ENCODE results near the gene TFR2. TPM values are rescaled to one million over a fixed set of nuclear protein-coding genes. Genes with fewer than 3 reads are reported as not detected.

The TFR2 gene
- total RNA-seq, 1 experiment from 2014 or later = 9.1 TPM

DNA sequence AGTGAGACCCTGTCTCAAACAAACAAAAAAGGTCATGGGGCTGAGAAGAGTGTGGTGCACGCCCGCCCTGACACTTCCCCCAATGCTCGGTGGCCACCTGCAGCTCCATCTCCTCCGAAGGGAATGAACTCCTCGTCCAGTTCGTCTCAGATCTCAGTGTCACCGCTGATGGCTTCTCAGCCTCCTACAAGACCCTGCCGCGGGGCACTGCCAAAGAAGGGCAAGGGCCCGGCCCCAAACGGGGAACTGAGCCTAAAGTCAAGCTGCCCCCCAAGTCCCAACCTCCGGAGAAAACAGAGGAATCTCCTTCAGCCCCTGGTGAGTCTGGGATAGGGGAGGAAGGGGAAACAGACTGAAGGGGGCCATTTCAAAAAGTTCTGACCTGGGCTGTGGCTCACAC lies 35.0 kb downstream of the TFR2 start:
- ChIA-PET CTCF (interaction anchor here (0.6 kb wide), 1 partner anchor 221 kb away, joined by 7 read pairs; the partner anchor contains the start of gene EPHB4), POLR2A (no interaction called here)
- Histone ChIP-seq H3K4me1 (ENCODE audit: control insufficient read depth, insufficient read depth, low read length) (peaks cover 8% of the 10 kb centered on the region; the same call in 1 of the 2 replicates), H3K9me3 (ENCODE audit: control insufficient read depth, insufficient read depth, low read depth, low read length) (no peaks in the 10 kb centered on the region), H3K27ac (ENCODE audit: low read length) (no peak overlapping the region), H3K27me3 (ENCODE audit: control insufficient read depth, insufficient read depth, low read length) (no peaks in the 10 kb centered on the region), H3K4me3 (ENCODE audit: low read depth in 2 of 2, low read length in 2 of 2) (peak overlapping the region in 1 of 2 experiments; percentile 79; a peak in 1 of 4 replicates), H3K36me3 (ENCODE audit: control insufficient read depth, insufficient read depth, low read length) (no peaks in the 10 kb centered on the region)
- TF ChIP-seq POLR2AphosphoS5 (IDR thresholded peaks at IDR 0.05; ENCODE audit: low read depth, low read length) = no peak
- no peak for TF ChIP-seq TCF7L2 (IDR thresholded peaks at IDR 0.05; ENCODE audit: low read depth, low read length)
- TF ChIP-seq, protein P1, sequence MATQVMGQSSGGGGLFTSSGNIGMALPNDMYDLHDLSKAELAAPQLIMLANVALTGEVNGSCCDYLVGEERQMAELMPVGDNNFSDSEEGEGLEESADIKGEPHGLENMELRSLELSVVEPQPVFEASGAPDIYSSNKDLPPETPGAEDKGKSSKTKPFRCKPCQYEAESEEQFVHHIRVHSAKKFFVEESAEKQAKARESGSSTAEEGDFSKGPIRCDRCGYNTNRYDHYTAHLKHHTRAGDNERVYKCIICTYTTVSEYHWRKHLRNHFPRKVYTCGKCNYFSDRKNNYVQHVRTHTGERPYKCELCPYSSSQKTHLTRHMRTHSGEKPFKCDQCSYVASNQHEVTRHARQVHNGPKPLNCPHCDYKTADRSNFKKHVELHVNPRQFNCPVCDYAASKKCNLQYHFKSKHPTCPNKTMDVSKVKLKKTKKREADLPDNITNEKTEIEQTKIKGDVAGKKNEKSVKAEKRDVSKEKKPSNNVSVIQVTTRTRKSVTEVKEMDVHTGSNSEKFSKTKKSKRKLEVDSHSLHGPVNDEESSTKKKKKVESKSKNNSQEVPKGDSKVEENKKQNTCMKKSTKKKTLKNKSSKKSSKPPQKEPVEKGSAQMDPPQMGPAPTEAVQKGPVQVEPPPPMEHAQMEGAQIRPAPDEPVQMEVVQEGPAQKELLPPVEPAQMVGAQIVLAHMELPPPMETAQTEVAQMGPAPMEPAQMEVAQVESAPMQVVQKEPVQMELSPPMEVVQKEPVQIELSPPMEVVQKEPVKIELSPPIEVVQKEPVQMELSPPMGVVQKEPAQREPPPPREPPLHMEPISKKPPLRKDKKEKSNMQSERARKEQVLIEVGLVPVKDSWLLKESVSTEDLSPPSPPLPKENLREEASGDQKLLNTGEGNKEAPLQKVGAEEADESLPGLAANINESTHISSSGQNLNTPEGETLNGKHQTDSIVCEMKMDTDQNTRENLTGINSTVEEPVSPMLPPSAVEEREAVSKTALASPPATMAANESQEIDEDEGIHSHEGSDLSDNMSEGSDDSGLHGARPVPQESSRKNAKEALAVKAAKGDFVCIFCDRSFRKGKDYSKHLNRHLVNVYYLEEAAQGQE (IDR thresholded peaks at IDR 0.05; ENCODE audit: insufficient read depth in 1 of 2, low read depth in 2 of 2, low read length in 1 of 2) = no peak
- no peak for TF ChIP-seq SIN3A (IDR thresholded peaks at IDR 0.05; ENCODE audit: borderline replicate concordance, insufficient read depth, low read depth, low read length)
- TF ChIP-seq, protein P2, sequence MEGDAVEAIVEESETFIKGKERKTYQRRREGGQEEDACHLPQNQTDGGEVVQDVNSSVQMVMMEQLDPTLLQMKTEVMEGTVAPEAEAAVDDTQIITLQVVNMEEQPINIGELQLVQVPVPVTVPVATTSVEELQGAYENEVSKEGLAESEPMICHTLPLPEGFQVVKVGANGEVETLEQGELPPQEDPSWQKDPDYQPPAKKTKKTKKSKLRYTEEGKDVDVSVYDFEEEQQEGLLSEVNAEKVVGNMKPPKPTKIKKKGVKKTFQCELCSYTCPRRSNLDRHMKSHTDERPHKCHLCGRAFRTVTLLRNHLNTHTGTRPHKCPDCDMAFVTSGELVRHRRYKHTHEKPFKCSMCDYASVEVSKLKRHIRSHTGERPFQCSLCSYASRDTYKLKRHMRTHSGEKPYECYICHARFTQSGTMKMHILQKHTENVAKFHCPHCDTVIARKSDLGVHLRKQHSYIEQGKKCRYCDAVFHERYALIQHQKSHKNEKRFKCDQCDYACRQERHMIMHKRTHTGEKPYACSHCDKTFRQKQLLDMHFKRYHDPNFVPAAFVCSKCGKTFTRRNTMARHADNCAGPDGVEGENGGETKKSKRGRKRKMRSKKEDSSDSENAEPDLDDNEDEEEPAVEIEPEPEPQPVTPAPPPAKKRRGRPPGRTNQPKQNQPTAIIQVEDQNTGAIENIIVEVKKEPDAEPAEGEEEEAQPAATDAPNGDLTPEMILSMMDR (IDR thresholded peaks at IDR 0.05) = no peak
- DNase-seq (ENCODE audit: low read depth, low spot score) = no peak
- no peak for ATAC-seq
- intact Hi-C loops (cut with micrococcal nuclease; ENCODE audit: unreplicated experiment) = no loop called here
- in situ Hi-C loops (cut with HindIII; ENCODE audit: low pct_unique_long_range_greater_than_20kb, low sequenced_read_pairs) = no loop called here
- BruUV-seq (replicated peaks) = no TSS peak

DNA sequence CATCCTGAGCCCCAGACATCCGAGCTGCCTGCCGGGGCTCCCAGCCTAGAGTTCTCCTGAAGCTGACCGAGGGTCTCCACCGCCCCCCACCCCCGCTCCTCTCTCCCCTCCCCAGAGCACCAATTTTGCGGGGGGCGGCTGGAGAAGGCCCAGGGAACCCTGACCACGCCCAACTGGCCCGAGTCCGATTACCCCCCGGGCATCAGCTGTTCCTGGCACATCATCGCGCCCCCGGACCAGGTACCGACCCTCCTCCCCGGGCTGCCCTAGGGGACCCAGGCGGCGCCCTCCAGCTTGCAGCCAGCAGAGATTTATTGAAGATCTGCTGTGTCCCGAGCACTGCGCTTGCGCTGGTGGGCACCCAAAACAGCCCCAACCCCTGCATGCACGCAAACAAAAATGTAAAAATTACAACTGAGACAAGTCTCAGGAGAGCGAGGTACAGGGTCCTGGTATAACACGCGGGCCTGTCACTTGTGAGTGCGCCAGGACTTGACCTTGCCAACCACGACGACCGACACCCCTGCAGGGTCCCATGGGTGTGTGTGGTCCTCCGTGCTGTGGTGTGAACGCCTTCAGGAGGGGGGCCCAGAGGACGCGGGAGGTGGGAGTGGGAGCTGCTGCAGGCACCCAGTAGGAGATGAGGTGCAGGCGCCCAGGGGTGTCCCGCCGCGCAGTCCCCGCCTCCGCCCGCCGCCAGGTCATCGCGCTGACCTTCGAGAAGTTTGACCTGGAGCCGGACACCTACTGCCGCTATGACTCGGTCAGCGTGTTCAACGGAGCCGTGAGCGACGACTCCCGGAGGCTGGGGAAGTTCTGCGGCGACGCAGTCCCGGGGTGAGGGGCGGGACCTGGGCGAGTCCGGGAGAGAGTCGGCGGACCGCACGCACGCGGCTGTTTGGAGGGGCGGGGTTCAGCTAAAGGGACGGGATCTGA lies 36.1 kb downstream of the TFR2 start:
- no peaks in the 10 kb centered on the region for H3K9me3 ChIP-seq (ENCODE audit: control insufficient read depth, insufficient read depth, low read depth, low read length)
- peak overlapping the region; percentile 67 to 79 for H3K4me3 ChIP-seq (ENCODE audit: low read depth in 2 of 2, low read length in 2 of 2)
- ATAC-seq = peak; percentile 57
- no peak for DNase-seq (ENCODE audit: low read depth, low spot score)
- POLR2A ChIA-PET = interaction anchor here (0.5 to 0.6 kb wide), 2 partner anchors 17 to 70 kb away, joined by 3 to 6 read pairs; no protein-coding TSS in a partner anchor
- H3K36me3 ChIP-seq (ENCODE audit: control insufficient read depth, insufficient read depth, low read length) = no peaks in the 10 kb centered on the region
- H3K27me3 ChIP-seq (ENCODE audit: control insufficient read depth, insufficient read depth, low read length) = no peaks in the 10 kb centered on the region
- no TSS peak for BruUV-seq (replicated peaks)
- in situ Hi-C loops (cut with HindIII; ENCODE audit: low pct_unique_long_range_greater_than_20kb, low sequenced_read_pairs) = no loop called here
- CTCF ChIA-PET = no interaction called here
- intact Hi-C loops (cut with micrococcal nuclease; ENCODE audit: unreplicated experiment) = no loop called here
- H3K27ac ChIP-seq (ENCODE audit: low read length) = peak overlapping the region; percentile 78; the same call in 1 of the 2 replicates
- H3K4me1 ChIP-seq (ENCODE audit: control insufficient read depth, insufficient read depth, low read length) = peaks cover 8% of the 10 kb centered on the region; the same call in 1 of the 2 replicates
- no peak for TF ChIP-seq TCF7L2 (IDR thresholded peaks at IDR 0.05; ENCODE audit: low read depth, low read length)
- TF ChIP-seq SIN3A (IDR thresholded peaks at IDR 0.05; ENCODE audit: borderline replicate concordance, insufficient read depth, low read depth, low read length) = no peak
- TF ChIP-seq, protein P2 (IDR thresholded peaks at IDR 0.05) = peak; percentile 37; the same call in 1 of the 2 replicates
